ENCODE data around the gene PPP2R5C.

PPP2R5C gene

DNA sequence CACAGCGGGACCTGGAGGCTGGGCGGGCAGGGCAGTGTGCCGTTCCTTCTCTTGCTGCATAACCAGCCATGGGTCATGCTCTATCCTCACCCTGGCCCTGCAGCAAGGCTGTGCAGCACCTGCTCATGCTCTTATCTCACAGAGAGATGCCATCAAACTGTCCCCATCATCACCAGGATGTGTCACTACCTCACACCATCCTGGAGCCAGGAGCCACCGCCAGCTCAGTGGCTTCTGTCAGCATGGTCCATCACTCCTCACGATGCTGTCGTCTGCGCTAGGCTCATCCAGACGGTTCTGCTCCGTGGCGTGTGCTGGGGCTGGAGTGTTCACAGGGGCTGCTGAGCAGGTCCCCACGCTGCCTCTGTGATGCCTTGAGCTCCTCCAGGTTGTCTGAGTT, 125.7 kb downstream of the PPP2R5C start:
- no peak for DNase-seq (ENCODE audit: low spot score)

GRCh38 chr14:101888182-101888581, 126.7 kb downstream of the PPP2R5C start:
- no peak for DNase-seq (ENCODE audit: low spot score)

DNA sequence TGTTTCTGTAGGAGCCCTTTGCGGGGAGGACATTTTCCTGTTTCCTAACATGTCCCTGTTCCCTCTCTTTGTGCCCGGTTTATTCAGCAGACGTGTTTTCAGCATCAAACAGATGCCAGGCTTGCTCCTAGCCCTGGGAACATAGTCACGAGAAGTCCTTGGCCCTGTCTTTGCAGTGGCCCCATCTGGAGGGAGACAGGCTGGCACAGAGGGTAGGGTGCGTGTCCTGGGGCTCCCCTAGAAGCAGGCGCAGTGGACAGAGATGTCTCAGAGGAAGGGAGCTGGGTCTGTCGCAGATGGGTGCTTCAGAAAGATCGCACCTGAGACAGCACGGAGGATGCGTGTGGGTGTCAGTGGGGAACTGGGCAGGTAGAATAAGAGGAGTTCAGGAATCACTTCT, 127.9 kb downstream of the PPP2R5C start:
- no peak for DNase-seq (ENCODE audit: low spot score)

GRCh38 chr14:101889898-101890297, 128.4 kb downstream of the PPP2R5C start:
- no peak for DNase-seq (ENCODE audit: low spot score)

- DNase-seq (ENCODE audit: low spot score), result no peak
Measured at GRCh38 chr14:101891471-101891870, 130.0 kb downstream of the PPP2R5C start.

GRCh38 chr14:101893759-101894158, 132.2 kb downstream of the PPP2R5C start:
- DNase-seq (ENCODE audit: low spot score), result no peak

DNA sequence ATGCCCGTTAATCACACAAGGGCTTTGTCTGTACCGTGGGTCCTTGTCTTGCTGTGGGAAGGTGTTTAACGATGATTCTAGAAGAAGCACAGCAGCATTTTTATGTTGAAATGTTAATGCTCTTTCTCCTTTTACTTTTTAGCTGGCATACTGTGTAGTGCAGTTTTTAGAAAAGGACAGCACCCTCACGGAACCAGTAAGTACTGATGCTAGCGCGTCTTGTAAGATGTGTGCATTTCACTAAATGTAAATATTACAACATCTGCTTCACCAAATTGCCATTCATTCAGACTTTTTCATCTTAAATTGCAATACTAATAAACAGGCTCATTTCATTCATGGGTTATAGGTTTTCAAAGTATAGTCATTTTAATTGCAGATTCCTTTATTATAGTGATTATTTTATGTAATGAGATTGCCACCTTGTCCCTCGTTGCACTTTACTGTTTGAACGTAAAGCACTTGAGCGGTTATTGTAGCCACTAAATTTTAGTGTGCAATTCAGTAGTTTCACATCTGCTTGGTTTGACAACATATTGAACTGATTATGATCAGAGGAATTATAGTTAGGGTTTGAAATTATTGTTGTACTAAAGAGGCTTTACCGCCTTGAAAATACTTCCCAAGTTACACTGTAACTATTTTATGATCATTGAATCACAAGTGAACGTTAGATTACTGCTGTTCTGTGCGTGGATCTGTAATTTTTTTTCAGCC, 133.0 kb downstream of the PPP2R5C start:
- DNase-seq (ENCODE audit: low spot score), result no peak

GRCh38 chr14:101895256-101895655, 133.7 kb downstream of the PPP2R5C start:
- DNase-seq (ENCODE audit: low spot score), result no peak

- no peak for DNase-seq (ENCODE audit: low spot score)
Measured at GRCh38 chr14:101897326-101897725, 135.8 kb downstream of the PPP2R5C start.

GRCh38 chr14:101898416-101898815, 136.9 kb downstream of the PPP2R5C start:
- no peak for DNase-seq (ENCODE audit: low spot score)

GRCh38 chr14:101899263-101899662, 137.8 kb downstream of the PPP2R5C start:
- no peak for DNase-seq (ENCODE audit: low spot score)

DNA sequence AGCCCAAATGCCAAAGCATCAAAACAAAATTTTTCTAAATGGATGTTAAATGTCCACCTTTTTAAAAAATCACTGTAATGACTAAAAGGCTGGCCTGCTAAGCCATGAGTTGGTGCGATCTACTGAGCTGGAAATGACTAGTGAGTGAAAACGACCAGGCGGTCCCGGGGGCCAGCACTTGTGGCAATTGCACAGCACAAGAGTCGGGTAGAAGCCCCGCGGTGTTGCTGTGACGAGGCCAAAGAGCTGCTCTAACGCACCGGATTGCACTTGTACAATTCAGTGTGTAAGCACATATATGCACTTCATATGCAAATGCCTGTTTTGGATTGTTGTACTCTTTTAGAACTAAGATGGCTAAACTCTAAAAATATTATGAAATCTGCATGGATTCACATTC, 138.7 kb downstream of the PPP2R5C start:
- DNase-seq (ENCODE audit: low spot score), result no peak

GRCh38 chr14:101903111-101903561, 141.6 kb downstream of the PPP2R5C start:
- no peak for DNase-seq (ENCODE audit: low spot score)

DNA sequence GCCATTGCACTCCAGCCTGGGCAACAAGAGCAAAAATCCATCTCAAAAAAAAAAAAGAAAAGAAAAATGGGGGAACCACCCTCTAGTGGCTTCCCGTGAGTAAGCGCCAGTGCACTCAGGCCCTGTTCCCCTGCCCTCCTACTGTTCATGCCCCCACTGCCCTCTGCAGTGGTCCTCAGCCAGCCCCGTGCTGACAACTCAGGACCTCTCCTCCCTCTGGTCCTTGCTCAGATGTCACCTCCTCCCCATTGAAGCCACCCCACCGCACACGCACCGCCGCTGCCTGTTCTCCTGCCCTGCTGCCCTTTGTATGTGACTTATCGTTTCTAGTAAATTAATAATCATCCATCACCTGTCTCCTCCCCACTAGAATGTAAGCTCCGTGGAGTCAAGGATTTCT, 144.1 kb downstream of the PPP2R5C start:
- DNase-seq (ENCODE audit: low spot score), result no peak

GRCh38 chr14:101906645-101907044, 145.1 kb downstream of the PPP2R5C start:
- DNase-seq (ENCODE audit: low spot score), result no peak

GRCh38 chr14:101907619-101908018, 146.1 kb downstream of the PPP2R5C start:
- DNase-seq (ENCODE audit: low spot score), result no peak

DNA sequence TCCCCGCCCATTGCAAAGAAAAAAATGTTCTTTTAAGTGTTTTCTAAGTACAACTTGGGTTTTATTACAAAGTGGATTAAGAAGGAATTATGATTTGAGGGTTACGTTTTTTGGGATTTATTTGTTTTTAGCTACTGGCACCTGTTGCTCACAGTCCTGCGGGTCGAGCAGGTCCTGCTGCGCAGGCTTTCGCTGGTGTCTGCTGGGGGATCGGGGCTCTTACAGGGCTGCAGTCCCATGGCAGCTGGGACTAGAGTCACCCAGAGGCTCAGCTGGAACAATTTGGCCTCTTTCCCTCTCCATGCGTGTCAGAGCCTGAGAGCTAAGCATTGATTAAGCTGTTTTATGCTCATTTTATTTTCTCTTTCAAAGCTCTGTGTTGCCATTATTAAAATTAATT, 147.3 kb downstream of the PPP2R5C start:
- DNase-seq (ENCODE audit: low spot score), result no peak

- DNase-seq (ENCODE audit: low spot score), result no peak
Measured at GRCh38 chr14:101909371-101910096, 148.0 kb downstream of the PPP2R5C start.

- DNase-seq (ENCODE audit: low spot score), result no peak
Measured at GRCh38 chr14:101912841-101913240, 151.3 kb downstream of the PPP2R5C start.

GRCh38 chr14:101914083-101914482, 152.6 kb downstream of the PPP2R5C start:
- no peak for DNase-seq (ENCODE audit: low spot score)

GRCh38 chr14:101915871-101916815, 154.6 kb downstream of the PPP2R5C start:
- no peak for DNase-seq (ENCODE audit: low spot score)

DNA sequence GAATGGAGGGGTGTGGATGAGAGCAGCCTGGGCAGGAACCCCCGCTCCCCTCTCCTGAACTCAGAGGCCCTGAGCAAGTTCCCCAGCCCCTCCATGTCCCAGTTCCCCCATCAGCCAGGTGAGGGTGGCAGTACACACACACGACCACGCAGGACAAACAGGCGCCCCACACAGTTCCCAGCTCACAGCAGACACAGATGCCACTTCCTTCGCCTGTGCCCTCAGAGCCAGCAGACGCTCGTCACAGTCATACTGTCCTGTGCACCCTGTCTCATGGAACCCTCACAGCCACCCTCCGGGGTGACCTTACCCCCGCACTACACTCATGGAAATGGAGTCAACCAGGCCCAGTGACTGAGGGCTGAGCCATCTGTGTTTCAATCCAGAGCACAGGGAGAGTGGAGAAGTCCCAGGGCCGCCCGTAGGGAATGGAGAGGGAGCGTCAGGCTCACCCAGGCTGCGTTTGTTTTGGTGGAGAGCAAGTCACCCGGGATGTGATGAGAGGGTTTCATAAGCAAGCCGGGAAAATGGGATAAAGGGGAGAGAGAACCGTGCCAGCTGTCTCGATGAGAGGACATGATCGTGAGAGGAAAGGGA, 155.4 kb downstream of the PPP2R5C start:
- DNase-seq (ENCODE audit: low spot score), result no peak

All from hematopoietic multipotent progenitor cell treated with erythropoietin and hydrocortisone succinate and interleukin-3 and kit ligand, for 17 days (in vitro differentiated cells).